Stimulated activated CD4-positive, alpha-beta T cell treated with anti-CD3 and anti-CD28 coated beads, Interleukin-1b, Interleukin-23, amount 100 ng/mL, for 4 hours (primary cell): ENCODE data around the gene CLIP2.
"Not testable (repeated sequence)": the region's sequence is repeated elsewhere in the genome, so short reads cannot be mapped to it uniquely, and the experiment has no call there.

Experiments
- DNase-seq, 2 donors: peaks; one replicate each; pipeline ENCODE4 v3.0.0-alpha.2; 2020; ENCODE audit warnings: low read depth in 2 of 2

Gene CLIP2

DNA sequence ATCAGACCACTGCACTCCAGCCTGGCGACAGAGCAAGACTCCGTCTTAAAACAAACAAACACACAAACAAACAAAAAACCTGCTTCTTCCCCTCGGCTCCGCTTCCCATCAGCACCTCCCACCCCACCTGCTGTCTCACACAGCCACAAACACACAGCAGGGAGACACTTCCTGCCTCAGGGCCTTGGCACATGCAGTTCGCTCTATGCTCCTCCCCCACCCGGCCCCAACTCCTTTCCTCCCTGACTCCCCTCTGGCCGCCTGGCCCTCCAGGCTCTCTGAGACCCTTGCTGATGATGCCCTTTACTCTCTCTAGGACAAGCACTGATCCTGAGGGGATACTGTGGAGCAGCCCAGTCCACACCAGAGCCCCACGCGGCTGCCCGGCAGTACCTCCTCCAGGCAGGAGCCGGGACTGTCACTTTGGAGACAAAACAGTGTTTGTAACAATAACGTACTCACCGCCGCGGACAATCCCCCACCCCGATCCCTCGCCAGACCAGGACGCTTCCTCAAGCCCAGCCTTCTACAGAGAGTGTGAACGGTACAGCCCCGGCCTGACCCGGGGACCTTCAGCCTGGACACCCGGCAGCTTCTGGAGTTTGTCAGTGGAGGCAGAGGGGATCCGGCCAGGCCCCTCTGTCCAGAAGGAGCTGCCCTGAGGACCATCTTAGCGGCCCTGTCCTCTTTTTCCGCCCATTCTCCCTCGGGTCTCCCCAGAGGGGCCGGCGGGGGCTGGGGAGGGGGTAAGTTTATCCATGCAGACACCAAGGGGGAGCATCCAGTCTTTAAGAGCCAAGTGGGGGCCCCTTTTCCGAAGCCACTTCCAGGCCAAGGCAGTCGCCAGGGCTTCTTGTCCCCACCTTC, 114.5 kb downstream of the CLIP2 start:
- no peak for DNase-seq

DNA sequence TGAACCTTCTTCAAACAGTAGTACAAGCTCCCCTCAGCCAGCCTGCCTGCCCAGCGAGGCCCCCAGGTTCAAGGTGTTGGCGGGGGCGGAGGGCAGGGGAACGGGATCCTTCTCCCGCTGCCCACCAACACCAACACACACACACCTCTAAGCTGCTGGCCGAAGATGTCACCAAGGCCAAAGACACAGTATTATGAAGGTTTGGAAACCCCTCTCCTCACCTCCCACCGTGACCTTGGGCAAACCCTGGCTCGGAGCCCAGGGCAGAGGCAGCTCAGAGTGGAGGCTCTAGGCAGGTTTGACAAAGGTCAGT, 115.1 kb downstream of the CLIP2 start:
- no peak for DNase-seq

DNA sequence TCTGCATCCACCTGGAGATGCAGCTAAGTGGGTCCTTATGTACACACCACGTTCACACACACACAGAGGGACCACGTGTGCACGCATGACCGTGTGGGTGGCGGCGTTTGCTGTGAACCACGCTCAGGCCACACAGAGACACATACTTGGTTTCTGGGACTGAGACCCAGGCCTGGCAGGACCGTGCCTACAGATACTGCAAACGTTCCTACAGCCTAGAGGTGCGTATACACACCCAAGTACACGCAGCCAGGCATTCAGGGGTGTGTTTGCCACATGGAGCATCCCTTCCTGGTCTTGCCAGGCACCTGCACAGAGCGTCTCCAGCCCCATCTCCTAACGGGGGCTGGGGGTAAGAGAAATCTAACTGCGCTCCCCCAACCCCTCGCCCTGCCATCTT, 115.5 kb downstream of the CLIP2 start:
- DNase-seq = no peak

DNA sequence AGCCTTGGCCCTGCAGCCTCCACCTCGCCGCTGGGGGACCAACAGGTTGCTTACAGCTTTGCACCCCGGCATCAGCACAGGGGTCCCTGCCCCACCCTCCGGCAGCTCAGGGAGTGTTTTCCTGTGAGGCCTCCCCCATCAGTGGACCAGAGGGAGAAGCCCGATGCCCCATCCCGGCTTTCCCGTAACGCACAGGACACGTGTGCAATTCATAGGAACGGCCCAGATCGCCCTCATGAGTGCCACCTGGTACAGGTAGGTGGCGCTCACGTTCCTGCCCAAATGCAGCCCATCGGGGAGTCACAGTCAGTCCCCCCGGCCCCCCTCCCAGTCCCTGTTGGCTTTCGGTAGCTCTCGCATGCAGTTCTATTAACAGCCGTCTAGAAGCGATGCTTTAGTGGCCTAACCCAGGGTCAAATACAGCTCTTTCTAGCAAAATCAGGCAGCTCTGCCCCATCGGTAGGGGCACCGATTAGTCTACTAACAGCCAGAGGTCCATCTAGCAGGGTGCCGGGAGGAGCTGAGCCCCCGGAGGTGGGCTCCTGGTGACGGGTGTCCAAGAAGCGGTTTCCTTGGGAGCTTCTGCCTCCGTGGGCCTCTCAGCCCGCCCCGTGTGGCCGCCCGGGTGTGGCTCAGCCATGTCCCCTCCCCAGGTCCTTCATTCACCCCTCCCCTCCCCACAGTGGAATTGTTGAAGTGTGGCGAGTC, 116.1 kb downstream of the CLIP2 start:
- DNase-seq = no peak

DNA sequence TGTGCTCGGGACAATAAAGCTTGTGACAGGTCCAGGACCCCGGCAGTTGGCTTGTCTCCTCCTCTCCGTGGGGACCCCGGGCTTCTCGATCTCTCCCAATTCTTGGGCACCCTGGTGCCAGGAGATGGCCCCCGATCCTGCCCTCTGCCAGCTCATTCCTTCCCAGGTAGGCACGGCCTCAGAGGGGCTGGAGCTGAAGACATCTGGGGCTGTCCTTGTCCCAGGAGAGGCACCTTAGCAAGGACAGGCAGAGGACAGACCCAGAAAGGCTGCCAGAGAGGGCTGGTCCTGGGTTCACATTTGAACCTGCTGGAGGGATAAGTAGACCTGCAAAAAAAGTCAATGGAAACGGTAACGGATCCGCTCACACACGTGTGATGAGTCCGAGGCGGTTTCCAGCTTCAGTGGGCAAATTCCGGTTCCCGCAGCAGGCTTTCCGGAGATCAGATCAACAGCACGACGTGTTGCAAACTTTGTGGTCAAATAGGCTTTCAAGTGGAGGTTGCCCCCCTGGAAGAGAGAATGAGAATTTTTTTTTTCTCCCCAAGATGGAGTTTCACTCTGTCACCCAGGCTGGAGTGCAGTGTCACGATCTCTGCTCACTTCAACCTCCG, 116.8 kb downstream of the CLIP2 start:
- DNase-seq = no peak

DNA sequence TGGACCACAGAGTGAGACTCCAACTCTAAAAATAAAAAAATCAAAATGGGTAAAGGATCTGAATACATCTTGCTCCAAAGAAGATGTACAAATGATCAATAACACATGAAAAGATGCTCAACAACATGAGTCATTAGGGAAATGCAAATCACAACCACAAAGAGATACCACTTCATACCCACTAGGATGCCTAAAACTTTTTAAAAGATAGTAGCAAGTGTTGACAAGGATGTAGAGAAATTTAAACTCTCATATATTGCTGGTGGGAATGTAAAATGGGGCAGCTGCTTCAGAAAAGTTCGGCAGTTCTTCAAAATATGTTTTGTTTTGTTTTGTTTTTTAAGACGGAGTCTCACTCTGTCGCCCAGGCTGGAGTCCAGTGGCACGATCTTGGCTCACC, 118.8 kb downstream of the CLIP2 start:
- no peak for DNase-seq

DNA sequence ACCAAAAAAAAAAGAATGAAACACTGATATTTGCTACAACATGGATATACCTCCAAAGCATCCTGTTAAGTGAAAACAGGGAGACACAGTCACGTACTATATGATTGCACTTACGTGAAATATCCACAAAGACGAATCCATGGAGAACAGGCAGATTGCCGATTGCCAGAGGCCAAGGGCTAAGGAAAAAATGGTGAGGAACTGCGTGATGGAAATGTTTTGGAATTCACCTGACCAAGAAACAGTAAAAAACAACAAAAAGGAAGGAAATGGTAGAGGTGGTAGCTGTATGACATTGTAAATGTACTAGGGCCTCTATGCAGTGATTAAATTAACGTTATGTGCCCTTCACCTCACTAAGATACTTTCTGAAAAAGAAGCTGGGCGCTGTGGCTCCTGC, 120.4 kb downstream of the CLIP2 start:
- DNase-seq = no peak

DNA sequence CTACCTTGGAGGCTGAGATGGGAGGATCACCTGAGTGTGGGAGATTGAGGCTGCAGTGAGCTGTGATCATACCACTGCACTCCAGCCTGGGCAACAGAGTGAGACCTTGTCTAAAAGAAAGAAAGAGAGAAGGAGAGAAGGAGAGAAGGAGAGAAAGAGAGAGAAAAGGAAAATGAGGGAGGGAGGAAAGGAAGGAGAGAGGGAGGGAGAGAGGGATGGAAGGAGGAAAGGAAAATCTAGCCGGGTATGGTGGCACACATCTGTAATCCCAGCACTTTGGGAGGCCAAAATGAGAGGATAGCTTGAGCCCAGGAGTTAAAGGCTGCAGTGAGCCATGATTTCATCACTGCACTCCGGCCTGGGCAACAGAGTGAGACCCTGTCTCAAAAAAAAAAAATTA, 121.6 kb downstream of the CLIP2 start:
- no peak for DNase-seq

DNA sequence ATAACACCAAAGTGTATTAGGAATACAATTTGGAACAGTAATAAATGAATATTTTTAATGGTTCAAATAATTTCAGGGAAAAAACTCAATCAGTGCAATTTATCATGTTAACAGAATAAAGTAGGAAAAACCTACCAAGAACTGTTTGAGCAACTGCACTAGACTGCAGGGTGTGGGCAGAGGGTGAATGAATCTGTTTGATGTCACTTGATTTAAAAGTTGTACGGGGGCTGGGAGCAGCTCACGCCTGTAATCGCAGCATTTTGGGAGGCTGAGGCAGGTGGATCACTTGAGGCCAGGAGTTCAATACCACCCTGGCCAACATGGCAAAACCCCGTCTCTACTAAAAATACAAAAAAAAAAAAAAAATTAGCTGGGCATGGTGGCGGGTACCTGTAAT, 122.4 kb downstream of the CLIP2 start:
- not testable (repeated sequence) for DNase-seq

DNA sequence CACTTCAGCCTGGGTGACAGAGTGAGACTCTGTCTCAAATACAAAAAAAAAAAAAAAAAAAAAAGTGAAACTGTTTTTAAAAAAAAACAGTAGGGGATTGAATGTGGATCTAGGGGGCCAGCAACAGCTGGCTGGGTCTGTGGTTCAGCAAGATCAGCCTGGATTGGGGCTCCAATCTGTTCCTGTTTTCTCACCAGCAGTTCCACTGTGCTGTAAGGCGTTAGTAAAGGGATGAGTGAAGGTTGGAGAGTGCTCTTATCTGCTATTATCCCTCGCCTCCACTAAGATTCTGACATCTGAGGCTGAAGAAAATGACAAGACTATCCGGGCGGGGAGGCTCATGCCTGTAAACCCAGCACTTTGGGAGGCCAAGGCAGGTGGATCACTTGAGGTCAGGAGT, 122.8 kb downstream of the CLIP2 start:
- DNase-seq = no peak

DNA sequence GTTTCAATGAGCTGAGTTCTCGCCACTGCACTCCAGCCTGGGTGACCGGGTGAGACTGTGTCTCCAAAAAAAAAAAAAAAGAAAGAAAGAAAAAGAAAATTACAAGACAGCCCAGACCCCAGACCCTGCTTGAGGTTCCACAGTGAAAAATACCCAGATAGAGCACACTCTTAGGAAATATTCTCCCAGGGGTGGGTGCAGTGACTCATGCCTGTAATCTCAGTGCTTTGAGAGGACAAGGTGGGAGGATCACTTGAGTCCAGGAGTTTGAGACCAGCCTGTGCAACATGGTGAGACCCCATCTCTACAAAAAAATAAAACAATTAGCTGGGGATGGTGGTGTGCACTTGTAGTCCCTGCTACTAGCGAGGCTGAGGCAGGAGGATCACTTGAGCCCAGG, 123.4 kb downstream of the CLIP2 start:
- no peak for DNase-seq

DNA sequence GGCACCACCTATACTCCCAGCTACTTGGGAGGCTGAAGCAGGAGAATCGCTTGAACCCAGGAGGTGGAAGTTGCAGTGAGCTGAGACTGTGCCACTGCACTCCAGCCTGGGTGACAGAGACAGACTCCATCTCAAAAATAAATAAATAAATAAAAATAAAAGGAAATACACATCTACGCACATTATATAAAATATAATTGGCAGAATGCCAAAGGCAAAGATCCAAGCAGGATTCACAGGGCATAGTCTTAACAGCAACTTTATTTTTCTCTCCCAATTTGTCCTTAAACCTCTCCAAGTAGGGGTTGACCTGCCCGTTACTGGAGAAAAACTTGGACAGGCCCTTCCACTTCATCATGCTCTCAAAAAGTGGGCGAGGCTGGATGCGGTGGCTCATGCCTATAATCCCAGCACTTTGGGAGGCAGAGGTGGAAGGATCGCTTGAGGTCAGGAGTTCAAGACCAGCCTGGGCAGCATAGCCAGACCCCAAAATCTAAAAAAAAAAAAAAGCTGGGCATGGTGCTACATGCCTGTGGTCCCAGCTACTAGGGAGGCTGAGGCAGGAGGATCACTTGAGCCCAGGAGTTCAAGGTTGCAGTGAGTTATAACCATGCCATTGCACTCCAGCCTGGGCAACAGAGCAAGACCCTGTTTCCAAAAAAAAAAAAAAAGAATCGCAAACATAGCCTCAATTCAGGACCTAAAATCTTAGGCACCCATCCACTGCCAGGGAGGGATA, 125.6 kb downstream of the CLIP2 start:
- not testable (repeated sequence) for DNase-seq

DNA sequence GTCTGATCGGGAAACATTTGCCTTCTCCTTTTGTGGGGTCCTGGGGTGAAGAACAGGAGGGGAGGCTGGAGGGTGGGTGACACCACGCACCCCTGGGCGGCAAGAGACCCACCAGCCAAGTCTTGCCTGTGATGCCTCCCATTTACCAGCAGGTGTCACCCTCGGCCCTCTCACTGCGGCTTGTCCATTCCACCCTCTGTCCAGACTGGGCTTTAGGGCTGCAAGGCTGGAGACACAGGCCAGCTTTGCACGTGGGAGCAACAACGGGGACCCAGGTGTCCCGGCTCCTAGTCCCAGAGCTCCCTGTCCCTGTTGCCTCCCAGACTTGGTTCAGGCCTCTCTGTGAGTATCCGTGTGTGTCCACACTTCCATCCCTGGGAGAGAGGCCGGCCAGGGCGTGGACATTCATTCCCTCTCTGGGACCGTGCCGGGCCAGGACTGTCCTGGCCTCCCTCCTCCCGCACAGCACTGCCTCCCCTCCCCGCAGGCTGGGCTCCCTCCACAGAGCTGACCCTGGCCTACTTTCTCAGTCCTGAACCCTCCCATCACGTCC, 128.3 kb downstream of the CLIP2 start:
- DNase-seq = peak; percentile 41 to 51

DNA sequence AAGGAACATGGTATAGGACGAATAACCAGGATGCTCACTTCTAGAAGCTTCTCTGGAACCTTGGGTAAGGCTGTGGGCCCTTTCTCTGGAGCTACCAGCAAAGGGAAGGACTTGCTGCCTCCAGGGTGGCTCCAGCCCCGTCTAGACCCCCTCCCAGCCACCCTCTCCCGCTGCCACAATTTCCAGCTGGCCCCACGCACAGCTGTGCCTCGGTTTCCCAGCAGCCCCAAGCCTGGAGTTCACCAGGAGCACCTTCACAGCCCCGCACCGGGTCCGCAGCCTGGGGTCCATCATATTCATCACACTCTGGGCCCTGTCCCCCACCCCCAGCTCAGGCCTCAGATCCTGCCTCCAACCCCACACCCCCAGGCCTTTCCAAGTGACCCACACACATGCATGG, 128.9 kb downstream of the CLIP2 start:
- DNase-seq = no peak

DNA sequence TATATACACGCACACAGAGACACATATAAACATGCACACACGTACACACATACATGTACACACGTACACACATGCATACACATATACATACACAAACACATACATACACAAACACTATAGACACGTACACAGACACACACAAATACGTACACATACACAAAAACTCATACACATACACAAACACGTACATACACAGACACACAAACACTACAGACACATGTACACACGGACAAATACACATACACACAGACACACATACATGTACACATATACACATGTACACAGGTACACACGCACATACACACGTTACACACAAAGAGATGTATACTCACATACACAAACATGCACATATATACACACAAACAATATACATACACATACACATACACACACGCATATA, 129.3 kb downstream of the CLIP2 start:
- DNase-seq = no peak

DNA sequence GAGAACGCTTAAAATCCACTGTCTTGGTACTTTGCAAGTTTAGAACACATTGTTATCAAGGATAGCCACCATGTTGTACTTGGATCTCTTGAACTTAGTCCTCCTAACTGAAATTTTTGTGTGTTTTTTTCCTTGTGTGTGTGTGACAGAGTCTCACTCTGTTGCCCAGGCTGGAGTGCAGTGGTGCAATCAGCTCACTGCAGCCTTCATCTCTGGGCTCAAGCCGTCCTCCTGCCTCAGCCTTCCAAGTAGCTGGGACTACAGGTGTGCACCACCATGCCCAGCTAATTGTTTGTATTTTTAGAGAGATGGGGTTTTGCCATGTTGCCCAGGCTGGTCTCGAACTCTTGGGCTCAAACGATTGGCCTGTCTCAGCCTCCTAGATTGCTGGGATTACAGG, 130.0 kb downstream of the CLIP2 start:
- DNase-seq = not testable (repeated sequence)

DNA sequence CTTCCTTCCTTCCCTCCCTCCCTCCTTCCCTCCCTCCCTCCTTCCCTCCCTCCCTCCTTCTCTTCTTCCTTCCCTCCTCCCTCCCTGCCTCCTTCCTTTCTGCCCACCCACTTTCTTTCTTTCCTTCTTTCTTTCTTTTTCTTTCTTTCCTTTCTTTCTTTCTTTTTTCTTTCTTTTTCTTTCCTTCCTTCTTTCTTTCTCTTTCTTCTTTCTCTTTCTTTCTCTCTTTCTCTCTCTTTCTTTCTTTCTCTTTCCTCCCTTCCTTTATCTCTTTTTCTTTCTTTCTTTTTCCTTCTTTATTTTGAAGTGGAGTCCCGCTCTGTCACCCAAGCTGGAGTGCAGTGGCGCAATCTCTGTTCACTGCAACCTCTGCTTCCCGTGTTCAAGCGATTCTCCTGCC, 130.8 kb downstream of the CLIP2 start:
- DNase-seq = no peak

DNA sequence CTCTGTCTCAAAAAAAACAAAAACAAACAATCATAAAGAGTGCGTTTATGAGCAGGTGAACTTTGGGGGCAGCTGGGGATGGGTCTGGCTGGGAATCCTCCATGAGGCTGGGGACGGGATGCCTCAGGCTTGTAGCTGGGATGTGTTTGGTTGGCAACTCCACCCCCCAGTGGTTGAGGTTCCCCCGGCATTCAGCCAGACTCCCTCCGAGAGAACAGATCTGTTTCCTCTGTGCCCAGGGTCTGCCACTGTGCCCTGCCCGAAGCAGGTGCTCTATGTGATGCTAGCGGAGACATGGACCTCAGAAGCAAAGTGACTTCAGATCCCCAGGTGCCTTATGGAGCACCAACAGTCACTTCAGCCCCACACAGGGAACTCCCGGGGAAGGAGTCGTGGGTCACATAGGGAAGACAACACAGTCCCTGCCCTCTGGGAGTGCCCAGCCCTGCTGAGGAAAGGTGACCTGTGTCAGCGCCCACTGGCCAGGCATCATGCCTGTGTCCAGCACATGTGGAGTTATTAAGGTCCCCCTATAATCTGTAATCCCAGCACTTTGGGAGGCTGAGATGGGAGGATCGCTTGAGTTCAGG, 135.2 kb downstream of the CLIP2 start:
- no peak for DNase-seq

DNA sequence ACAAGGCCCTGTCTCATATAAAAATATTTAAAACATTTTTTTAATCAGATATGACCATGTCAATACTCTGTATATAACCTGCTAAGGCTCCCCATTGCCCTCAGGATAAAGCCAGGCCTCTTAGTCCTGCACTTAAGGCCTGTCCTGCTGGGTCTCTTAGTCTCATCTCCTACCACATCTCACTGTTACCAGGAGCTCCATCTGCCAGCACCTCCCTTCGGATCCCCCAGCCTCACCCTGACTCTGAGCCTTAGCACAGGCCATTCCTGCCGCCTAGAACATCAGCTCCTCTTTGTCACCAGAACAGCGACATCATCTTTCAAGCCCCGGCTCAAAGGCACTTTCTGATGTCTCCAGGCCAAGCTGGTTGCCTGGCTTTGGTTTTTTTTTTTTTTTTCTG, 138.8 kb downstream of the CLIP2 start:
- DNase-seq = no peak

DNA sequence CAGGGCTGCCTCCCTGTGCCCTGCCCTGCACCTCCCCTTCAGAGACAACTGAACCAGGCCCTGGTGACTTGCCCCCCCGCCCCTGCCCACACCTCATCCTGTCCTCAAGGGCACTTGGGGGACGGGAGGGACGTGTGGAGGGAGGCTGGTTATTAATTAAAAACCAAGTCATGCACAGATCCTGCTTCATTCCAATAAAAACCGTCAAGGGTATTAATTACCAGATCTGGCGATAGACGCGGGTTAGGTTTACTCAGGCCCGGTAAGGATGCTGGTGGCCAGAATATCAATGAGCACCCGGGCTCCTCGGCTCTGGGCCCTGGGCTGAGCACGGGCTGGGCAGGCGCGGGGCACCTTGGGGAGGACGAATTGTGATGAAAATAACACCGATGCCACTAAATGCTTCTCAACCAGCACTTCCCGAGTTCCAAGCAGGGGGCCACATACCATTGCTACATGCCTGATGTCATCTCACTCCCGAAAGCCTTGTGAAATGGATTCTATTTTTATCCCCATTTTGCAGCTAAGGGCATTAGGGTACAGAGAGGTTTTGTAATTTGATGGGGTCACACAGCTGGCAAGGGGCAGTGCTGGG, 140.0 kb downstream of the CLIP2 start:
- DNase-seq = no peak

DNA sequence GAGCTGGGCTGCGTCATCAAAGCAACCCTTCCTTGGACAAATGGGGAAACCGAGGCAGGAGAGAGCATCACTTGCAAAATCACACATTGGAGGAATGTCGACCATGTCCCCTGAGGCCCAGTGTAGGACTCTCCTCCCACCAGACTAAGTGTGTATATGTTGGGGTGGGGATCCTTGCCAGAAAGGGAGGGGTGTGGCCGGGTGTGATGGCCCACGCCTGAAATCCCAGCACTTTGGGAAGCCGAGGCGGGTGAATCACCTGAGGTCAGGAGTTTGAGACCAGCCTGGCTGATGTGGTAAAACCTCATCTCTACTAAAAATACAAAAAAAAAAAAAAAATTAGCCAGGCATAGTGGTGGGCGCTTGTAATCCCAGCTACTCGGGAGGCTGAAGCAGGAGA, 141.2 kb downstream of the CLIP2 start:
- not testable (repeated sequence) for DNase-seq
